Kidney (tissue), 14 donors: ENCODE results near the gene P2RY4. TPM values are rescaled to one million over a fixed set of nuclear protein-coding genes. Genes with fewer than 3 reads are reported as not detected.

ENCODE experiments used
- DNase-seq, 5 donors: peaks; one replicate each; pipeline ENCODE4 v3.0.0-alpha.2; 2013 to 2020
- FAIRE-seq: peaks from 2 replicates; lab custom pipeline; 2012; peaks lifted over from hg19 to GRCh38; lab: Jason Lieb, UNC
- H3K27ac ChIP-seq, 2 donors: one replicate each; pipeline ENCODE4 v1.7.0; 2013; ENCODE audit warnings: low read depth in 2 of 2, low read length in 2 of 2, inconsistent platforms in 1 of 2
- H3K27me3 ChIP-seq: one replicate; pipeline ENCODE4 v1.7.1; 2013; ENCODE audit warnings: low read length, inconsistent platforms; ENCODE audit not compliant: control insufficient read depth, insufficient read depth
- H3K36me3 ChIP-seq, 3 donors: one replicate each; pipeline versions ENCODE4 v1.7.0 to v1.7.1; 2013; ENCODE audit warnings: low read length in 3 of 3, control low read depth in 1 of 3, inconsistent platforms in 1 of 3; ENCODE audit not compliant: insufficient read depth in 3 of 3, control insufficient read depth in 2 of 3
- H3K4me1 ChIP-seq, 3 donors: one replicate each; pipeline versions ENCODE4 v1.7.0 to v1.7.1; 2013; ENCODE audit warnings: low read length in 3 of 3, inconsistent platforms in 1 of 3, low read depth in 1 of 3; ENCODE audit not compliant: control insufficient read depth in 2 of 3, insufficient read depth in 2 of 3
- H3K4me3 ChIP-seq, 3 donors: one replicate each; pipeline versions ENCODE4 v1.7.0 to v1.8.1; 2013; ENCODE audit warnings: low read length in 3 of 3, control low read depth in 1 of 3, inconsistent platforms in 1 of 3
- H3K9ac ChIP-seq, 3 donors: one replicate each; pipeline versions ENCODE4 v1.7.0 to v1.7.1; 2013; ENCODE audit warnings: low read length in 3 of 3, control low read depth in 1 of 3, inconsistent platforms in 1 of 3
- H3K9me3 ChIP-seq, 3 donors: one replicate each; pipeline versions ENCODE4 v1.7.0 to v1.7.1; 2013; ENCODE audit warnings: low read length in 3 of 3, control low read depth in 1 of 3, inconsistent platforms in 1 of 3; ENCODE audit not compliant: control insufficient read depth in 2 of 3, insufficient read depth in 1 of 3
- CTCF ChIP-seq: IDR thresholded peaks from 3 replicates; pipeline ENCODE4 v1.5.1; 2012; ENCODE audit warnings: mild to moderate bottlenecking, moderate library complexity, borderline replicate concordance; ENCODE audit not compliant: insufficient read depth; ENCODE audit errors: extremely low read depth
- intact Hi-C: fragments of 100-400 bp; cut with DNase I; formaldehyde crosslinking; loops from one replicate; pipeline ENCODE4 v1.11.1; 2022
- polyA plus RNA-seq: library from polyadenylated mRNA; stranded (reverse); fragments of 350-450 nt; fragmentation: Illumina TruSeq; extraction: RNeasy Lipid Tissue Mini Kit (QIAGEN cat#74804); gene quantifications from one replicate; pipeline ENCODE4 v1.2.3, GENCODE V29; 2014; ENCODE audit warnings: low read depth, low replicate concordance; ENCODE audit not compliant: insufficient read depth
- total RNA-seq: library from RNA; stranded (reverse); fragmentation: NEBNext Ultra II Directional; extraction: Animal tissue kit (Norgen Biotek cat#: 25700); gene quantifications from one replicate; pipeline ENCODE4 v1.2.1, GENCODE V29; 2021
- donor health status: control.
- donor health status: control.
- donor health status: control.
- donor health status: control.
- donor health status: control.
- donor health status: DM: yes; HTN: yes; CAD: no.
- donor health status: Normal renal cell carcinoma (clear cell type).

The P2RY4 gene
- total and polyA plus RNA-seq, 2 donors from 2014 or later = 0.31 TPM; not detected in 1

DNA sequence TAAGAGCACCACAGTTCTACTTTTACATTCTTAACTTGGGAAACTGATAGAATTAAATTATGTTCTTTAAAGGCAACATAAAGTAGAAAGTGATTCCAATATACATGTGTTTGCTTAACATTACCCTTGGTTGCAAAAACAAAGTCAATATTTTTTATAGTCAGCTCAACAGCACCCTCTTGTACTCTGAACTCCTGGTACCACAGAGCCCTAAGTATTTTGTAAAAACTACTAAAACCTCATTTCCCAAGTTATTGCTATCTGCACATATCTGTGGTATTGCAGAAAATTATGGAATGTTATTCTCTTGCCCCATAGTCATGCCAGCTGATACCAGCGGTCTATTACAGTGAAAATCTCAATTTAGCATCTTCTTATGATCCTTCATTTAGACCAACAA lies 32.8 kb upstream of the P2RY4 start:
- H3K36me3 ChIP-seq = no peaks in the 10 kb centered on the region
- no peaks in the 10 kb centered on the region for H3K27me3 ChIP-seq
- H3K4me3 ChIP-seq = no peak overlapping the region
- H3K4me1 ChIP-seq = peaks cover 0 to 6% (median 5%) of the 10 kb centered on the region in 3 donors
- TF ChIP-seq CTCF = no peak
- DNase-seq (no peak), FAIRE-seq (no peak)
- no peaks in the 10 kb centered on the region for H3K9me3 ChIP-seq
- intact Hi-C loops = no loop called here
- no peak overlapping the region for H3K9ac ChIP-seq
- no peak overlapping the region for H3K27ac ChIP-seq

DNA sequence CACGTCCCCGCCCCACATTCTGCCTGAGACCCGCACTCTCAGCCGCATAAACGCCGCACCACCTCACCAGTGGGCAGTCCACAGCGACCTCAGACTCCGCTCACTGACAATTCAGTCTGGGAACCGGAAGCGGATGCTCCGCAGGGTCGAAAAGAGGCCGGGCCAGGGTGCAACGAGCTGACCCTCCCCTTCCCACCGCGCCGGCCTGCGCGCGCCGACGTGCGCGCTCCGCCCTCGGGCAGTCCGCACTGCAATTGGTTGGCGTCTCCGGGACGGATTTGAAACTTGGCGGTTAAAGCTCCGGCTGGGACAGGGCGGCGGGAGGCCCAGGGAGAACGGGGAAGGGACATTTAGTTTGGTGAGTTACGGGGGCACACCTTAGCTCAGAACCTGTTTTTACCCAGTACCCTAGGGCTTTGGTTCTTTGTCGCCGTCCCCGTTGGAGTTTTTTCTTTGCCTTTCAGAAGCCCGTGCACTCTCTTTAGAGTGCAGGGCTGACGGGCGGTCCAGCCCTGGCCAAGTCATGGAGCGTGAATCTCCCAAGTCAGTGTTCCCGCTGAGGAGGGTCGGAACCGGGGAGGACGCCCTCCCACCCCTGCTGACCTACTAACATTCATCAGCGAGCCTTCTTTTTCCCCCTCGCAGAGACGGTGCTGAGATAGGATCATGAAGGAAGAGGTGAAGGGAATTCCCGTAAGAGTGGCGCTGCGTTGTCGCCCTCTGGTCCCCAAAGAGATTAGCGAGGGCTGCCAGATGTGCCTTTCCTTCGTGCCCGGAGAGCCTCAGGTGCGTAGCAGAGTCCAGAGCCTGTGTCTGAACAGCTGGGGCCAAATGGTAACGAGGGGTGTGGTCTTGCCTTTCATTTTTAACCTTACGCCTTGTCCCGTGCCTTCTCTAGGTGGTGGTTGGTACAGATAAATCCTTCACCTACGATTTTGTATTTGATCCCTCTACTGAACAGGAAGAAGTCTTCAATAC lies 30.1 kb upstream of the P2RY4 start, which contains the start of the genes KIF4A and PDZD11:
KIF4A (plus strand) TSS at position 312 of the 978 bp plus-strand sequence; CDS start at position 667, 355 bp downstream.
PDZD11 (minus strand) TSS at position 135 of the 978 bp plus-strand sequence. CDS start 586 bp downstream, outside the sequence.
- FAIRE-seq = no peak
- H3K27ac ChIP-seq = no peak within 1 kb of the TSS
- intact Hi-C loops = no loop called here

DNA sequence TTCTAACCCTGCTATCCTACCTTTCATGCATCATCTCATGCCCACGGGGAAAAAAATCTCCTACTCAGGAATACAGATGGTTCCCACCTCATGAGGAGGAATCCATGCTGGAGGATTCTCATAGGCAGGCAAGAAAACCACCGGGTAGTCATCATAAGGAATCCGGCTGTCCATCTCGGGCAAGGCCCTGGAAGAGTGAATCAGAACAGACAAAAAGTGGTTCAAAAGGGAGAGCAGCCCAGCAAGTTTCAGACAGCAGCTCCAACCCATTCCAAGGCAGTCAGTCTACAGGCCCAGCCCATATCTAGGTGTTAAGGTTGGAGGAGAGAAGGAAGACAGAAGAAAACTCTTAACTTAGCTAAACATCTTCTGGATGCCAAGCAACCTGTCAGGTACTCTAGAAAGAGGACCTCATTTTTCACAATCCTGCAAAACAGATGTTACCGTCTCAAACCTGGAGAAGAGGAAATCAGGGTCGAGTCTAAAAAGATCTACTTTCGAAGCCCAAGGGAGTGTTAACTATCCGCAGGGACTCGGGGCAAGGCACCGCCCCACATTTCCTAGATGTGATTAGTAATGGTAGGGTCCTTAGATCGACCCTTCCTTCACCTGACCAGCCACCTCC lies 29.3 kb upstream of the P2RY4 start:
- DNase-seq (no peak), FAIRE-seq (no peak)
- H3K9me3 ChIP-seq = no peaks in the 10 kb centered on the region
- intact Hi-C loops = no loop called here
- no peak for TF ChIP-seq CTCF
- H3K4me3 ChIP-seq = peak overlapping the region; percentile 79 to 84 (median 80)
- H3K27me3 ChIP-seq = no peaks in the 10 kb centered on the region
- H3K27ac ChIP-seq = no peak overlapping the region
- peaks cover 0 to 6% (median 5%) of the 10 kb centered on the region in 3 donors for H3K4me1 ChIP-seq
- H3K36me3 ChIP-seq = no peaks in the 10 kb centered on the region
- peak overlapping the region; percentile 24 to 78 (median 61) for H3K9ac ChIP-seq

More for the DNA sequence above, 30.1 kb upstream of the P2RY4 start, which contains the start of the genes KIF4A and PDZD11:
- Histone ChIP-seq H3K4me1 (peaks cover 0 to 6% (median 5%) of the 10 kb centered on the region in 3 donors), H3K27me3 (no peaks in the 10 kb centered on the region), H3K36me3 (no peaks in the 10 kb centered on the region), H3K9ac (peak within 1 kb of the TSS; percentile 24 to 78 (median 61)), H3K9me3 (no peaks in the 10 kb centered on the region), H3K4me3 (peak within 1 kb of the TSS; percentile 79 to 84 (median 80))
- DNase-seq = peak; percentile 88 to 94 (median 90)
- TF ChIP-seq CTCF = no peak
